HL-60/S4 (cell line): ENCODE data around the gene CSRNP2.
"Not testable (repeated sequence)": the region's sequence is repeated elsewhere in the genome, so short reads cannot be mapped to it uniquely, and the experiment has no call there.

ENCODE experiments used
- in situ Hi-C: fragments of 300-500 bp; cut with MboI; formaldehyde crosslinking; loops from 2 replicates; pipeline ENCODE4 v1.14.3; 2022; ENCODE audit warnings: low sequenced_read_pairs

CSRNP2 gene

GRCh38 chr12:51078866-51079265 lies 4.5 kb downstream of the CSRNP2 start:
- in situ Hi-C loops: not testable (repeated sequence)

GRCh38 chr12:51078346-51078745 lies 5.0 kb downstream of the CSRNP2 start:
- in situ Hi-C loops: not testable (repeated sequence)

GRCh38 chr12:51077930-51078329 lies 5.5 kb downstream of the CSRNP2 start:
- in situ Hi-C loops: no loop called here

- in situ Hi-C loops: no loop called here
These were observed 7.0 kb downstream of the CSRNP2 start for GRCh38 chr12:51076236-51076930.

- in situ Hi-C loops: no loop called here
These were observed 8.0 kb downstream of the CSRNP2 start for GRCh38 chr12:51075390-51075789.

GRCh38 chr12:51071663-51072062 lies 11.7 kb downstream of the CSRNP2 start:
- in situ Hi-C loops: no loop called here

GRCh38 chr12:51070004-51070403 lies 13.4 kb downstream of the CSRNP2 start:
- in situ Hi-C loops: no loop called here

GRCh38 chr12:51067771-51068170 lies 15.6 kb downstream of the CSRNP2 start:
- in situ Hi-C loops: no loop called here

- in situ Hi-C loops: no loop called here
These were observed 16.2 kb downstream of the CSRNP2 start for GRCh38 chr12:51067229-51067628.

GRCh38 chr12:51065530-51065929 lies 17.9 kb downstream of the CSRNP2 start:
- in situ Hi-C loops: no loop called here

GRCh38 chr12:51062631-51063397 lies 20.6 kb downstream of the CSRNP2 start:
- in situ Hi-C loops: no loop called here

GRCh38 chr12:51059086-51059485 lies 24.3 kb downstream of the CSRNP2 start:
- in situ Hi-C loops: no loop called here

GRCh38 chr12:51056242-51056641 lies 27.2 kb downstream of the CSRNP2 start:
- in situ Hi-C loops: no loop called here

GRCh38 chr12:51055060-51055459 lies 28.3 kb downstream of the CSRNP2 start:
- in situ Hi-C loops: no loop called here

GRCh38 chr12:51051787-51052186 lies 31.6 kb downstream of the CSRNP2 start:
- in situ Hi-C loops: no loop called here

GRCh38 chr12:51049525-51049924 lies 33.9 kb downstream of the CSRNP2 start:
- in situ Hi-C loops: no loop called here

- in situ Hi-C loops: no loop called here
These were observed 34.6 kb downstream of the CSRNP2 start for GRCh38 chr12:51048661-51049251.

- in situ Hi-C loops: no loop called here
These were observed 35.5 kb downstream of the CSRNP2 start, which contains the start of gene LETMD1 for GRCh38 chr12:51047655-51048540. TSS of gene LETMD1 (plus strand) at chr12:51048327. CDS start at chr12:51048357, 30 bp downstream.

- in situ Hi-C loops: no loop called here
These were observed 47.1 kb downstream of the CSRNP2 start for GRCh38 chr12:51036279-51036678.

- in situ Hi-C loops: no loop called here
These were observed 49.8 kb downstream of the CSRNP2 start for GRCh38 chr12:51033457-51034089.
